ENCODE data around the gene TM9SF1.

- no peak for TF ChIP-seq DIDO1 (tag; IDR thresholded peaks at IDR 0.05; ENCODE audit: low read depth)
- TF ChIP-seq MTA1 (IDR thresholded peaks at IDR 0.05; ENCODE audit: borderline replicate concordance), result no peak
- TF ChIP-seq ZC3H4 (CRISPR knock-in tag; IDR thresholded peaks at IDR 0.05; ENCODE audit: borderline replicate concordance), result no peak
- TF ChIP-seq TBP (optimal IDR thresholded peaks at IDR 0.05; ENCODE audit: low read depth, low read length), result no peak
- TF ChIP-seq ZNF707 (CRISPR knock-in tag; conservative IDR thresholded peaks at IDR 0.05), result no peak
- no peak for TF ChIP-seq ZNF512 (tag; IDR thresholded peaks at IDR 0.05)
- TF ChIP-seq EZH2 (IDR thresholded peaks at IDR 0.05; ENCODE audit: borderline replicate concordance, low read depth, low read length), result no peak
- TF ChIP-seq MNT (conservative IDR thresholded peaks at IDR 0.05), result no peak
- TF ChIP-seq CTCF (IDR thresholded peaks at IDR 0.05 in 2 of 3, conservative IDR thresholded peaks at IDR 0.05 in 1 of 3; ENCODE audit: insufficient read depth in 2 of 3, low read depth in 1 of 3, low read length in 3 of 3), result no peak
- no peak for TF ChIP-seq HBP1 (CRISPR knock-in tag; IDR thresholded peaks at IDR 0.05)
- no peak for TF ChIP-seq CREM (IDR thresholded peaks at IDR 0.05; ENCODE audit: low read depth)
- TF ChIP-seq FOXP4 (CRISPR knock-in tag; IDR thresholded peaks at IDR 0.05; ENCODE audit: borderline replicate concordance), result no peak
Observed at GRCh38 chr14:24177891-24178290, 17.4 kb downstream of the TM9SF1 start.
